Measurements from ENCODE around the gene KCNA5.
A peak's percentile ranks its signal among the peaks of the same experiment; 100 is the strongest.

The KCNA5 gene

DNA sequence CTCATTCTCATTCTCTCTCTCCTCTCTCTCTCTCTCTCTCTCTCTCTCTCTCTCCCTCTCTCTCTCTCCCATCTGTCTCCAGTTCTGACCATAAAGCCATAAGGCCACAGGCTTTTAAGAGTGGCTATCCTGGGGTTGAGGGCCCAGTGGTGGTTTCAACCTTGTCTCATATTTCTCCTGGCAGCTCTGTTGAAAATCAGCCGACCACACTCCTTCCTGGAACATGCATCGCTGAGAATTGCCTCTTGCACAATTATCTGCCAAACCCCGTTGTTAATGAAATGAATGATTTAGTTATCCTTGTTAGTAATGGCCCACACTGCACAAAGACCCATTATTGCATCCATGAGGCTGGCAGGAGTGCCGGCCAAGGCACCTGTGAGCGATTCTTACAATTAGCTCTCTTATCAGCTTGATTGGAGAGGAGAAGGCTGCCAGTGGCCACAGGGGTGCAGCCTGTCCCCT lies 30.4 kb upstream of the KCNA5 start:
- H3K27ac ChIP-seq (ENCODE audit: insufficient read depth, low read length, poor library complexity, severe bottlenecking), result no peak overlapping the region
- no peaks in the 10 kb centered on the region for H3K27me3 ChIP-seq (replicated peaks; ENCODE audit: control insufficient read depth, insufficient read depth, low read length, poor library complexity, severe bottlenecking)
- H3K4me1 ChIP-seq (ENCODE audit: control insufficient read depth, insufficient read depth, low read length, poor library complexity, severe bottlenecking), result no peaks in the 10 kb centered on the region
- H3K9me3 ChIP-seq (ENCODE audit: control insufficient read depth, low read length), result no peaks in the 10 kb centered on the region
- H3K36me3 ChIP-seq (ENCODE audit: control insufficient read depth, insufficient read depth, low read length), result no peaks in the 10 kb centered on the region
- no peak overlapping the region for H3K4me3 ChIP-seq (ENCODE audit: insufficient read depth, low read depth, low read length, poor library complexity, severe bottlenecking)
- no peak for DNase-seq

DNA sequence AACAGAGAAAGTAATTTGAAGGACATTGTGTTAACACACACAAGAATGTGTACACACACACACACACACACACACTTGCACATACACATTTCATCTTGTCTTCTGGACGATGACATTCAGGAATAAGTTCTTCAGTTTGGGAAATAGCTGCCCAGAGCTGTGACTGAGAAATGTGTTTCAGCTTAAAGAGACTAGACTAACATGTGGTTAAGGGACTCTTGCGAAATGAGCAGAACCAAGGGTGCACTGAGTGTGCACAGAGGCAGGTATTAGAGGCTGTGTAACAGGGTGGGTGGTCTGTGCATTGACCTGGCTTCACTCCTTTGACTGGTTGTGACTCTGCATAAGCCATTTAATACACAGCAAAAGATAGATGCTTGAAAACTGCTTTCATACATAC lies 29.4 kb upstream of the KCNA5 start:
- H3K27ac ChIP-seq (ENCODE audit: insufficient read depth, low read length, poor library complexity, severe bottlenecking), result no peak overlapping the region
- H3K4me1 ChIP-seq (ENCODE audit: control insufficient read depth, insufficient read depth, low read length, poor library complexity, severe bottlenecking), result no peaks in the 10 kb centered on the region
- H3K27me3 ChIP-seq (replicated peaks; ENCODE audit: control insufficient read depth, insufficient read depth, low read length, poor library complexity, severe bottlenecking), result no peaks in the 10 kb centered on the region
- H3K9me3 ChIP-seq (ENCODE audit: control insufficient read depth, low read length), result no peaks in the 10 kb centered on the region
- no peak for DNase-seq
- no peaks in the 10 kb centered on the region for H3K36me3 ChIP-seq (ENCODE audit: control insufficient read depth, insufficient read depth, low read length)
- H3K4me3 ChIP-seq (ENCODE audit: insufficient read depth, low read depth, low read length, poor library complexity, severe bottlenecking), result no peak overlapping the region

DNA sequence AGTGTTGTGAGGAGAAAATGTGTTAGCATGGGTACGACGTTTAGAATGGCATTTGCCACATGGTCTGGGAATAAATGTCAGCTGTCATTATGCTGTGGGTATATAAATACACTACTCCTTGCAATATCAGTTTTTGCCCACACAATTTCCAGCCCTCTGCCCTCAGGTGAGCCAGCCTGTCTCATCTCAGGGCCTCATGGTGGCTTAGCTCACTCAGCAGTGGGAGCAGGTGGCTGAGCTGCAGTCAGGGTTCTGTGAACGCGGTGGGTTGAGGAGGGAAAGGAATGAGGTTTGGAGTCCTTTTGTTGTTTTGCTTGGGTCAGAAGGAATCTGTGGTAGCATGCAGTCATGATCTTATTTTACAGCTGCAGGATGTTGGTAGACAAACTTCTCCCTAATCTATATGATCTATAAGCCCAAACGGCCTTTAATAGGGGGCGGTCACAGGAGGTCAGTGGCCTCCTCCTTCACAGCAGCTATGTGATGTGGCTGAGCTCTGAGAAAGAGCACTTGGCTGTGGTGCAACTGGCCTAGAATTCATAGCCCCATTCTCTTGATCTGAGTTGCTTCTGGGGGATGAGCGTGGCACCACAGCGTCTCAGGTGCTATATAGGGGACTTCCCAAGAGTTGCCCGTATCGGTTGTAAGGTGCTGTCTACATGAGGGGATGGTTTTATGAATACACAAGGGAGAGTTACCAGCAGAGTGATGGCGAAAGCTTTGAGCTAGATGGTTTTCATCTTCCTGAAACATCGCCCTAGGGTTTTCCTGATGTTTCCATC lies 27.8 kb upstream of the KCNA5 start:
- H3K27me3 ChIP-seq (replicated peaks; ENCODE audit: control insufficient read depth, insufficient read depth, low read length, poor library complexity, severe bottlenecking), result no peaks in the 10 kb centered on the region
- H3K9me3 ChIP-seq (ENCODE audit: control insufficient read depth, low read length), result no peaks in the 10 kb centered on the region
- H3K4me3 ChIP-seq (ENCODE audit: insufficient read depth, low read depth, low read length, poor library complexity, severe bottlenecking), result no peak overlapping the region
- no peaks in the 10 kb centered on the region for H3K4me1 ChIP-seq (ENCODE audit: control insufficient read depth, insufficient read depth, low read length, poor library complexity, severe bottlenecking)
- H3K36me3 ChIP-seq (ENCODE audit: control insufficient read depth, insufficient read depth, low read length), result no peaks in the 10 kb centered on the region
- no peak overlapping the region for H3K27ac ChIP-seq (ENCODE audit: insufficient read depth, low read length, poor library complexity, severe bottlenecking)
- DNase-seq, result no peak

GRCh38 chr12:5016526-5016925 lies 27.2 kb upstream of the KCNA5 start:
- H3K9me3 ChIP-seq (ENCODE audit: control insufficient read depth, low read length), result no peaks in the 10 kb centered on the region

DNA sequence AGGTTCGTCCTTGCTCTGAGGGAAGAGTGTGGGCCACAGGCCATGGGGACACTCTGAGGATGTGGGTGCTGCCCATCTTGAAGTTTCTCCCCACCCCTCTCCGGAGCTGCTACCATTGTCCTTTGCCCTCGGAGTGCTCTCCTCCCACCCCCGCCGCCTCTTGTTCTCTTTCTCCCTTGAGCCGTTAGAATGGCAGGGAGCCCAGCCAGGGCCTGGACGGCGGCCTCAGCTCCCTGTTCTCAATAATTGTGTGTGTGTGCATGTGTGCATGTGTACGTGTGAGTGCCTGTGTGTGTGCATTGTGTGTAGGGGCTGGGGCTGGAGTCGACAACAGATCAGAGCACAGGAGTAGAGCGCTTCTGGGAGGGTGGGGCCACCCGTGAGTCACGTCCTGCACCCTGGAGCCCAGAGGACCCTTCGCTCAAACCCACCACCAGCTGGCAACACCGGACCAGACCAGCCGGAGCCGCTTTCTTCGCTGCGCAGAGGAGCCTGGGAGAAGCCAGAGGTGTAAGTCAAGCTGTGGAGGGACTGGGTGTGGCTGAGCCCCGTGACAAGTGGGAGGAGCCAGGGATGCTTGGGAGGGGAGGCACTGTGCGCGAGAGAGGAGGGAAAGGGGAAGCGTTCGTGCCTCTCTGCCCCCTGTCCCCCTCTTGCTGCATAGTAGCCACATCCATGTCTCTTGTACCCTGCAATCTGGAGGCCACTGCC lies 25.9 kb upstream of the KCNA5 start:
- Histone ChIP-seq H3K27ac (ENCODE audit: insufficient read depth, low read length, poor library complexity, severe bottlenecking) (no peak overlapping the region), H3K9me3 (ENCODE audit: control insufficient read depth, low read length) (no peaks in the 10 kb centered on the region), H3K27me3 (replicated peaks; ENCODE audit: control insufficient read depth, insufficient read depth, low read length, poor library complexity, severe bottlenecking) (peaks cover 5% of the 10 kb centered on the region), H3K36me3 (ENCODE audit: control insufficient read depth, insufficient read depth, low read length) (no peaks in the 10 kb centered on the region), H3K4me3 (ENCODE audit: insufficient read depth, low read depth, low read length, poor library complexity, severe bottlenecking) (no peak overlapping the region), H3K4me1 (ENCODE audit: control insufficient read depth, insufficient read depth, low read length, poor library complexity, severe bottlenecking) (no peaks in the 10 kb centered on the region)
- no peak for DNase-seq

More at GRCh38 chr12:5016526-5016925, 27.2 kb upstream of the KCNA5 start:
- no peak overlapping the region for H3K4me3 ChIP-seq (ENCODE audit: insufficient read depth, low read depth, low read length, poor library complexity, severe bottlenecking)
- H3K36me3 ChIP-seq (ENCODE audit: control insufficient read depth, insufficient read depth, low read length), result no peaks in the 10 kb centered on the region
- H3K27me3 ChIP-seq (replicated peaks; ENCODE audit: control insufficient read depth, insufficient read depth, low read length, poor library complexity, severe bottlenecking), result no peaks in the 10 kb centered on the region
- H3K27ac ChIP-seq (ENCODE audit: insufficient read depth, low read length, poor library complexity, severe bottlenecking), result no peak overlapping the region
- no peaks in the 10 kb centered on the region for H3K4me1 ChIP-seq (ENCODE audit: control insufficient read depth, insufficient read depth, low read length, poor library complexity, severe bottlenecking)
- no peak for DNase-seq

DNA sequence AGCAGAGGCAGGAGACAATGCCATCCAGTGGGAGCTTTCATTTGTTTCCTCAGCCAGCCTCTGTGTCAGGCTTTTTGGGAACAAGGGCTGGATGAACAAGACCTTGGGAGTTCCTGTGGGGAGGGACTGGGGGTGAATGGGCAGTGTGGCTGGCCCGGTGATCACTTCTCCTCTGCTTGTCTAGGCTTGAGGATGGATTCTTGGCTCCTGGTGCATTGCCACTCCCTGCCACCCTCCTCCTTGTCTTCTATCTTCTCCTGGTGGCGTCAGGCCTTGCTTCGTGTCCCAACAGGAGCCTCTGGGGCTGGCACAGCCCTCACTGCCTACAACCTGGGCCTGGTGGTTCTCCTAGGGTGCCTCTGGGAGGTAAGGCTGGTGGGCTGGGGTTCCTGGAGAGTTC lies 25.0 kb upstream of the KCNA5 start:
- H3K36me3 ChIP-seq (ENCODE audit: control insufficient read depth, insufficient read depth, low read length), result no peaks in the 10 kb centered on the region
- H3K27me3 ChIP-seq (replicated peaks; ENCODE audit: control insufficient read depth, insufficient read depth, low read length, poor library complexity, severe bottlenecking), result peaks cover 5% of the 10 kb centered on the region
- H3K4me1 ChIP-seq (ENCODE audit: control insufficient read depth, insufficient read depth, low read length, poor library complexity, severe bottlenecking), result no peaks in the 10 kb centered on the region
- no peak overlapping the region for H3K27ac ChIP-seq (ENCODE audit: insufficient read depth, low read length, poor library complexity, severe bottlenecking)
- no peak overlapping the region for H3K4me3 ChIP-seq (ENCODE audit: insufficient read depth, low read depth, low read length, poor library complexity, severe bottlenecking)
- DNase-seq, result no peak
- H3K9me3 ChIP-seq (ENCODE audit: control insufficient read depth, low read length), result no peaks in the 10 kb centered on the region

GRCh38 chr12:5022025-5022424 lies 21.7 kb upstream of the KCNA5 start:
- no peaks in the 10 kb centered on the region for H3K9me3 ChIP-seq (ENCODE audit: control insufficient read depth, low read length)
- H3K27ac ChIP-seq (ENCODE audit: insufficient read depth, low read length, poor library complexity, severe bottlenecking), result no peak overlapping the region
- peaks cover 5% of the 10 kb centered on the region for H3K27me3 ChIP-seq (replicated peaks; ENCODE audit: control insufficient read depth, insufficient read depth, low read length, poor library complexity, severe bottlenecking)
- no peak for DNase-seq
- H3K4me1 ChIP-seq (ENCODE audit: control insufficient read depth, insufficient read depth, low read length, poor library complexity, severe bottlenecking), result no peaks in the 10 kb centered on the region
- H3K36me3 ChIP-seq (ENCODE audit: control insufficient read depth, insufficient read depth, low read length), result no peaks in the 10 kb centered on the region
- H3K4me3 ChIP-seq (ENCODE audit: insufficient read depth, low read depth, low read length, poor library complexity, severe bottlenecking), result no peak overlapping the region

- peak in 1 of 3 donors; percentile 2 for DNase-seq
Measured at GRCh38 chr12:5022465-5023061, 21.1 kb upstream of the KCNA5 start.

DNA sequence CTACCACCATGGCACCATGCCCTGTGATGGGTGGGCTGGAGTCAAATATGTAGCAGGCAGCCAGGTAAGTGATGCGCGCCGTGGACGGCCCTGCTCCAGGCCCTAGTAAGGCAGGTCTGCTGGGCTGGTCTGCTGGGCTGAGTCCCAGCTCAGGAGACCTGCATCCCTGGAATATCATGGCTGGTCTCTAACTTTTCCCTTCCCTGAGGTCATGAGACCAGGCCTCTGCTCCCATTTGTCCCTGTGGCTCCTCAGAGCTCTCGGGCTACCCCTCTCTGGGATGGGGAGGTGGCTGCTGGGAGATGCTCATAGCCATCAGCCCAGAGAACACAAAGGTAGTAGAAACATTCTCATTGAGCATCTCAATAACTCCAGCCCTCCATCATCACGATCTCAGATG lies 19.8 kb upstream of the KCNA5 start:
- no peak for DNase-seq
- Histone ChIP-seq H3K9me3 (ENCODE audit: control insufficient read depth, low read length) (no peaks in the 10 kb centered on the region), H3K4me1 (ENCODE audit: control insufficient read depth, insufficient read depth, low read length, poor library complexity, severe bottlenecking) (no peaks in the 10 kb centered on the region), H3K4me3 (ENCODE audit: insufficient read depth, low read depth, low read length, poor library complexity, severe bottlenecking) (no peak overlapping the region), H3K27ac (ENCODE audit: insufficient read depth, low read length, poor library complexity, severe bottlenecking) (no peak overlapping the region), H3K27me3 (replicated peaks; ENCODE audit: control insufficient read depth, insufficient read depth, low read length, poor library complexity, severe bottlenecking) (peaks cover 5% of the 10 kb centered on the region), H3K36me3 (ENCODE audit: control insufficient read depth, insufficient read depth, low read length) (no peaks in the 10 kb centered on the region)

More at GRCh38 chr12:5022465-5023061, 21.1 kb upstream of the KCNA5 start:
- H3K27ac ChIP-seq (ENCODE audit: insufficient read depth, low read length, poor library complexity, severe bottlenecking), result no peak overlapping the region
- no peak overlapping the region for H3K4me3 ChIP-seq (ENCODE audit: insufficient read depth, low read depth, low read length, poor library complexity, severe bottlenecking)
- H3K4me1 ChIP-seq (ENCODE audit: control insufficient read depth, insufficient read depth, low read length, poor library complexity, severe bottlenecking), result no peaks in the 10 kb centered on the region
- H3K27me3 ChIP-seq (replicated peaks; ENCODE audit: control insufficient read depth, insufficient read depth, low read length, poor library complexity, severe bottlenecking), result peaks cover 5% of the 10 kb centered on the region
- H3K36me3 ChIP-seq (ENCODE audit: control insufficient read depth, insufficient read depth, low read length), result no peaks in the 10 kb centered on the region
- H3K9me3 ChIP-seq (ENCODE audit: control insufficient read depth, low read length), result no peaks in the 10 kb centered on the region
